GM11168 (cell line): ENCODE results near the gene CD247.

Experiments used
- in situ Hi-C: fragments of 300-500 bp; cut with MboI; formaldehyde crosslinking; loops from one replicate; pipeline ENCODE4 v1.12.0; 2022; ENCODE audit warnings: low sequenced_read_pairs; ENCODE audit not compliant: unreplicated experiment

CD247 gene

DNA sequence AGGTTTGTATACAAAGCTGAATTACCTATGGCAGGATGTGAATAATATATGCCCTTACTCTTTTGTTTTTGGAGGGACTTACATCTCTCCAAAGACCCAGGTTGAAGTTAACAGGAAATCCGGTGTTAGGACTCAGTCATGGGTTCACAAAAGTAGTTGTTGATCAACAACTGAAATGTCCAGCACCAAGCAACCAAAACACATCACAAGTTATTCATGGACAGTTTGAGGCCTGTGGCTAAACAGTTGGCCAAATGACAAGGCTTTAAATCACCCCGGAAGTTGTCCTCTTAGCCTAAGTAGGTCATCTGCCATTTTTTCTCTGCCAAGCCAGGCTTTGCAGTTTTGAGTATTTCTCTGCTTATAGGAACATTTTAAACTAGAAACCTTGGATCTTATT is 89.9 kb downstream of the CD247 start:
- in situ Hi-C loops = loop anchor here (25.0 kb wide), 1 partner anchor 516 kb away; no protein-coding TSS in a partner anchor

DNA sequence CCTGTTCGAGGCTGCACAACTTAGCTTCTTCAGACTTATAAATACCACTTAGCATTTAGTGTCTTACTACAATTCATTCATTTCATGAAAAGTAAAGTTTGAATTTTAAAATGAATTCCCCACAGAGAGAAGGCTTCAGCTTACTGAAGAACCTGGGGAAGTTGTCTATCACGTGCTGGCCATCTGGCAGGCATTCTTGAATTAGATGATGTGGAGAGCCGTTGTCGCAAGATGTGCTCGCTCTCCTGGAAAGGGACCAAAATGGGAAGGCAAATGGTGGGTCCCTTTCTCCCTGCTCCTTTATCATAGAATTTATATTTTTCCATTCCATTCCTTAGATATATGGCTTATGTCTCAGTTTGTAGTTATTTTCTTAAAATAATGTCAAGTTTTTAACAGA is 90.5 kb downstream of the CD247 start:
- in situ Hi-C loops = loop anchor here (25.0 kb wide), 1 partner anchor 516 kb away; no protein-coding TSS in a partner anchor

DNA sequence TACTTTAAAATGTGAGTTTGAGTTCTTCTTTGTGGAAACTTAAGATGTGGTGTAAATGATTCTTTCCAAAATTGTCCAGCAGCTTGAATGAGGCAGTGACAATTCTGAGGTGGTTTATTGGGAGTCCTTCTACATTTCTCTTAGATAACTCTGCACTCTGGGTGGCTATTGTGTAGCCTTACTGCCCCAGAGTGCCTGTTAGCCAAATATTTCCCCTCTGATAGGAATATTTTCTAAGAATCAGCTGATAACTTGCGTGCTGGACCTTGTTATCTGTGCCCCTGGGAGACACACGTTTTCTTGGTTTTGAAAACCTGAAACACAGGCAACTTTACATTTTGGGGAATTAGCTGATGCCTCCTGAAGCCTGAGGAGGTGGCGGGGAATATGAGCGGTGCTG is 91.6 kb downstream of the CD247 start:
- in situ Hi-C loops = loop anchor here (25.0 kb wide), 1 partner anchor 514 kb away; no protein-coding TSS in a partner anchor

DNA sequence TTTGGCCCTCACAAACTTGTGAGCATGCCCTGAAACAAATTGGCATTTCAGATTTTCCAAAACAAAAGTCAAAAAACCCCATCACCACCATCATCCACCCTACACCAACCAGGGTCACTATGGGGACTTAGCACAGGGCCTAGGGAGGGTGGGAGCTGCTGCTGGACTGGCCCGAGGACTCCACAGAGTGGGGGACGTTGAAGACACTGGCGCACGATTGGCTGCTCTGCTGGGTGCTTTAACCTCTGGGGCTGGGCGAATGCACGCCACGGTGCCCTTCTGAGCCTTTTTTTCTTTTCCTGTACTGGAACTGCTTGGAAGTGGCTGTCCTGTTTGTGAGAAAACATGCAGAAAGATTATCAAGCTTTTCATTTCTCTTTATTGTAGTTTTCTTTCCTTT is 92.8 kb downstream of the CD247 start:
- in situ Hi-C loops = loop anchor here (25.0 kb wide), 1 partner anchor 513 kb away; no protein-coding TSS in a partner anchor

DNA sequence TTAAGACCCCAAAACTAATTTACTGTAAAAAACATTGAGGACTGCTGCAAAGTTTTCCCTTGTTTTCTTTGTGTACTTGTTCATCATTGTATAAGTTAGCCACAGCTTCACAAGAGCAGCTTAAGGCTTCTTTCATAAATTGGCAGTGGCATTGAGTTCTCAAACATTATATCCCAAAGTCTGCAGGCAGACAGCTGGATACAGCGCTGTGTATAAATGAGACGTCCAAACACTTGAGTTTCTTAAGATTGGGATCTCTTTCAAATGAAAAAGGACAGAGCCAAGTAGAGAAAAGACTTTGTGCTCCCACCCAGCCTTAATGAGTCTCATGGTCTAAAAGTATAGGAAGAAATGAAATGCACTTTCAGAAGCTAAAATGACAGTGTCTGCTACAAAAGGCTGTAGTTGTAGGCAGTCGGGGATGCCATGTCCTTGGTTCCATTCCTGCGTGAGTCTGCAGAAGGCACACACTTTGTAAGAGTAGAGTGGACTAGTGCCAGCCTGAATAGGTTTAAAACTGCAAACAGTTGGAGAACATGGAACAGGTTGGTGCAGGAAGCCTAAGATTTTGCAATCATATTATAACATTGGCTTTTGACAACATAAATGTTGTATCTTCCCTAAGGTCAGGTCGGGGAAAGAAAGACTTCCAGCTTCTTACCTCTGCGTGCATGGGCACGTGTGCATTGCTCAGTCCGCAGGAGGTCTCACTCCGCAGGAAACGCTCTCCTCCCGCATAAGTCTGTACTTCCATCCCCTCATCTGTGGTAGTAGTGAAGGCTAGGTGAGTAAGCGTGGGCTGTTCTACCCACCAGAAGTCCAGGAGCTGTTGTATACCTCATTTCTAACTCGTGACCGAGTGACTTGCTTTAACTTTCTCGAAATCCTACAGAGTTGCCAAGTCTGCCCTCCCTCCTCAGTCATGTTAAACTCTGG is 94.4 kb downstream of the CD247 start:
- in situ Hi-C loops = no loop called here

DNA sequence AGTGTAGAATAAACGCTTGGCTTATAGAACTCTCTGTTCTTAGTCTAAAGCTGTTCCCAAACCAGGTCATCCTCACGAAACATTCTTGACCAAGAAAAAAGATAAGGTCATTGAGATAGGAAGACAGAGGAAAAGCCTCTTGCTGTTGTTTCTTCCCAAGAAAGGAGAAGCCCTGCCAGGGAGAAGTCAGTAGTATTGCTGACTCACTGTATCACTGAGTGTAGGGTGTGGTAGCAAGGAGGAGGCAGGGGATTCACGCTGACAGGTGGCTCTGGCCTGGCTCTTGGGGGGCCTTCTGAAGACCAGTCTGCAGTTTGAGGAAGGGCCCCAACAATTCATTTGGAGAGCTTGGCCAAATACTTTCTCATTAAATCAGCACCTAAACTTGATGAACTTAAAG is 97.8 kb downstream of the CD247 start:
- in situ Hi-C loops = no loop called here

DNA sequence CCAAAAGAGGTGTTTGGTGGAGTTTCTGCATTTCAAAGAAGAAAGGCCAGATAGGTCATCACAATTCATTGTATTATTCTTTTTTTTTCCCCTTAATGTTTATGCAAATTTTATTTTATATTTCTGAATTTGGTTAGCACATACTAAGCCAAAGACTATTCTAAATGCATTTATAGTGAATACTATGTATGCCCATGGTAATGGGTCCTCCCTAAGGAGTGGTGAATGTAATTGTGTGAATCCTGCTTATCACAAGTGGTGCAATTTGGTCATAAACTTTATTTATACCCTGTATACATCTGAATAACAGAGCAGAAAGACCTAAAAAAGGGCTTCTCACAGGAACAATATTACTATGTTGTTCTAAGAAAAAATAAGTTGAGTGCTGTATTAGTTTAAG is 99.1 kb downstream of the CD247 start:
- in situ Hi-C loops = no loop called here

DNA sequence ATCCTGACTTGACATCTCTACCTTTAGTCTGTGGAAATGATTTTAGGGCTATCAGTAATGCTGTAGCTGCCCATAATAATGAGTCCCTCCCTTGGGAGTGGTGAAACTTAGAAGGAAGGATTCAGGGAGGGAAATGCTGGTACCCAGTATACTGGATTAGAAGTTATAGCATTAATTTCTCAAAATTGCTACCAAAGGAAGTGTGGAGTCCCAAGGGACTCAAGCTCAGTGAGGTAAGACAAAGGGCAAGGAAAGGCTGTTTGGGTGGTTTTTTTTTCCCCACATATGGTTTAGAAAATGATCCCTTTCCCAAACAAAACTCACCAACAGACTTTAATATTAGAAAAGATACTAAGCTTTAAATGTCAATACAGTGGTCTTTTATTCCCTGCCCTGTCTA is 99.9 kb downstream of the CD247 start:
- in situ Hi-C loops = no loop called here

DNA sequence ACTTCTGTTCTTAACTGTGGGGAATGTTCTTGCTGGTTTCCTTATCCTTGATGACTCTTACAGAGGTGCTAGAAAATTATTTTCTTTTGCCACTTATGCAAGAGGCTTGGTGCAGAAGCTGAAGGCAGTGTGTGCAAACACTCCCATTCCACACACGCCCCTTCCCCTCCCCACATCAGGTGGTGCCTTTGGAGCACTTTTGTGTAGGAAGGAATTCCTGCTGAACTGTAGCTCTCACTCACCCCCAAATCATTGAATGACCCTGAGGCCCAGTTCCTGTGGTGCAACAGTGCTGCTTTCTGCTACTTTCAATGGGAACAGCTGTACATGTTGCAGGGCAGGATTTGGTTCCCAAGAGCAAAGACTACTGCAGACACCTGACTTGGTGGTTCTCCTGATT is 101.8 kb downstream of the CD247 start:
- in situ Hi-C loops = no loop called here

DNA sequence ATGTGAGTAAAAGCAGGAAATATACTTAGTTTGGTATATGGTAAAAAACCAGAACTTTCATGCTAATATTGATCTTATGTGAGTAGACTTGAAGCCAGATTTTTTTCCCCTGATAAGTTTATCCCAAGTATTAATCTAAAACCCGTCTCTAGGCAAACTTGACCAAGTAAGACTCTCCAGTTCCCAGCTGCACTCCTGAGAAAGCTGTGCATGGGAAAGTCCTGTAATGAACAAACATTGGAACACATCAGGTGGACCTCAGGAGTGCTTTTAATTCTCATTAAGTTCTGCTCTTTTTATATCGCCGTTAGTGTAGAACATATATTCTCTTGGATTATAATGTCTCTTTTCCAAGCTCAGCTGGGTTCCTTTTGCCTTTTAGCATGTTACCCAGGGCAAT is 105.0 kb downstream of the CD247 start:
- in situ Hi-C loops = no loop called here

DNA sequence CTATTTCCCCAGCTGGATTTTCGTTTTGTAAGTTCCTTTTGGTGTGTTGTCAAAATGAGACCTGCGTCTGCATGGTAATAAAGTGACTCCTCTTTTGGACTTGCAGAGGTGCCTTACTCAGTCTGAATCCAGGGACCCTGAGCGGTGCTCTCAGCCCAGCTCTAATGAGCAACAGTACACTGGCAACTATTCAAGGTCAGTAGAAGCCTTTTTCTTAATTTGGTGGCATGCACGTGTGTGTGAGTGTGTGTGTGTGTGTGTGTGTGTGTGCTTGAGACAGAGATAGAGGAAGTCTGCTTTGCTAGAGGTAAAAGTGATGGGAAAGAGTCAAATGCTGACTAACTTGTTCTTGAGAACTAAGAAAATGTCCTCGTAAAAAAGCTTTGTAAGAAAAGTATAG is 105.4 kb downstream of the CD247 start:
- in situ Hi-C loops = no loop called here

DNA sequence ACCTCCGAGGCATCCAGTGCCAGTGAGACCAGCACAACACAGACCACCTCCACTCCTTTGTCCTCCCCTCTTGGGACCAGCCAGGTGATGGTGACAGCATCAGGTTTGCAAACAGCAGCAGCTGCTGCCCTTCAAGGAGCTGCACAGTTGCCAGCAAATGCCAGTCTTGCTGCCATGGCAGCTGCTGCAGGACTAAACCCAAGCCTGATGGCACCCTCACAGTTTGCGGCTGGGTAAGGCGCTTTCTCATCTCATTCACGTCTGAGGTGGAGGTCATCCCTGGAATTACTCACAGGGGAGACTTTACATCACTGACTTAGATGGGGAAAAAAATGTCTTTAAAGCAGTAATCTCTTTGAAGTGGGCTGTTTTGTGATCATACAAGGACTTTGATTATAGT is 106.3 kb downstream of the CD247 start:
- in situ Hi-C loops = no loop called here

DNA sequence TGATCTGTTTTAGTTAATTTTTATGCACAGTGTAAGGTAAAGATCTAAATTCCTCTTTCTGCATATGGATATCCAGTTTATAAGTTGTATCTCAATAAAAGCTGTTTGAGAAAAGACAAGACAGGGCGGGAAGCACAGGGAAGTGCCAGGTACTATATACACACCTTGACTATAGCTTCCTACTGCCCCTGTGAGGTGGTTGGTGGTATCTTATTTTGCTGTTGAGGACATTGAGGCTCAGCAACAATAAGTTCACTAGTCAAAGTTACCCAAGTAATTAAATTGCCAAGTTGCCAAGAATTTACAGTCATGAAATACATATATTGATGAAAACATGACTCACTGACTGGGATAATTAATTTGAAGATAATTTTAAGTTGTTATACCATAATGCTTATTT is 109.1 kb downstream of the CD247 start:
- in situ Hi-C loops = no loop called here

DNA sequence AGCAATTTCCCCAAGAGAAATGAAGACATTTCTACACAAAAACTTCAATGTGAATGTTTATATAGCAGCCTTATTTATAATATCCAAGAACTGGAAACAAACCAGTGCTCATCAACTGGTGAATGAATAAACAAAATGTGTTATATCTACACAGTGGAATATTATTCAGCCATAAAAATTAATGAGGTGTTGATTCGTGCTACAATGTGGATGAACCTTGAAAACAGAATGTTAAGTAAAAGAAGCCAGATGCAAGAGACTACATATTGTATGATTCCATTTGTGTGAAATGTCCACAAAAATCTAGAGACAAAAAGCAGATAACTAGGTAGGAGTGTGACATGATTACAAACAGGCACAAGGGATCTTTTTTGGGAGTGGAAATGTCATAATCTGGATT is 110.0 kb downstream of the CD247 start:
- in situ Hi-C loops = no loop called here

DNA sequence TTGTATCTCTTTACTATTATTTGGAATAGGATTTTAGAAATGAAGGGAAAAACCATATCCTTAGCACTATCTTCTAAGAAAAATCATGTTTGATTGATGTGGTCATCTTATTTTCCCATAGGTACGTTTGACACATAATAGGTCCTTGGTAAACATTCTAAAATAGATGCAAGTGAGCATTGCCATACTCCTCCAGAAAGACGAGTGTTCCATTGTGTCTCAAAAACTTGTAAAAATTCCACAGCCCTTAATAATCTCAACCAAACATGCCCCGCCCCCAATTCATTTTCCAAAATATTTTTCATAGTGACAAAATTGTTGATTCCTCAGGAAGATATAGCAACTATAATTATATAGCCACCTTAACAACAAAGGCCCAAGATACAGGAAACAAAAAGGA is 113.4 kb downstream of the CD247 start:
- in situ Hi-C loops = no loop called here

DNA sequence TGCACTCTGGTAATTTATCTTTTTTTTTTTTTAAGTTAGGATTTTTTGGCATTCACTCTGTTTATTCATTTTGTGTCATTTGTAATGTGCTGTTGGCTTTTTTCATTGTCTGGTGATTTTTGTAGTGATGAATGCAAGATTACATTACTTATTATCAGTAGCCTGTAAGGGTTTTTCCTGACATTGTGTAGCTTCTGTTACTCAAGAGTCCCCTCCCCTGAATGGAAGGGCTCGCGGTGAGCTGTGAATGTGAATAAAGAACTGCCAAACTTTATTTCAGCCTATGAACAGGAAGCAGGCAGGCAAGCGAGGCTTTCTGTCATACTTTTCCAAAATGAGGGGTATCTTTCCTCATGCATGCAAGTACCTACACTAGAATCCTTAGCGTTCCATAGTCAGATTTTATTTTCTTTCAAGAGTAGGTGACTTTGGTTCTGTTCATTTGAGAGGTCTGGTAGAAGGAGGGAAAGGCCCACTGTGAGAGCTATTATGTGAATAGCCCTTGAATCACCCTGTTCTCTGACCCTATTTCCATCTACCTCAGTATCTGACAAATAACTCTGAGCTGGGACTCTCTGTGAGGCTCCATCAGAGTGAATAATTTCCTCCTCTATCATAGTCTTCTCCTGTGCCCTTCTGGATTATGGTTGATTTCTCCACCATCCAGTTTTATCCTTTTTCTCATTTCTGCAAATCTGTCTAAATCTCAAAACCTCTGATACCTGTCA is 114.0 kb downstream of the CD247 start:
- in situ Hi-C loops = no loop called here

DNA sequence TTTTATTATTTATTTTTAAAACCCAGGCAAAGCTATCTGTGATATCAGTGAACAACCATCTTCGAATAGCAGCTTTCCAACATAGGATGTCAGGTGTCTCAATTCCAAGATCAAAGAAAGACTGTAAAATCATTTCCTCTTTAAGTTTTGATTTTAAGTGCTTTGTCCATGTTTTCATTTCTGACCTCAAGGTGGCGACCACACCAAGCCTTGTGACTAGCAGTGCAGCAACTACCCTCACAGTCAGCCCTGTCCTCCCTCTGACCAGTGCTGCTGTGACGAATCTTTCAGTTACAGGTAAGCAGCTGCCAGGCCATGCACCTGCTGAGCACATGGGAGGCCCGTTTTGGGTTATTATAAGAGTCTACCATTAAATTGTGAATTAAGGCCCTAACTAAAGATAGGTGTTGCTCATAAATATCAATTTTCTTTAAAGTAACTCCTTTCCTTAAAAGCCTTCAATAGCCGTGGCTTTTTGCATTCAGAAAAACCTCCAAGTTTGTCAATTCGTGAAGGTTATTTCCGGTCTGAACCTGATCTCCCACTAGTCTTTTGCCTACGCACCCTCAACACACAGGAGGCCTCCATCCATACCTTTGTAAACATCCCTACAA is 117.0 kb downstream of the CD247 start:
- in situ Hi-C loops = no loop called here

DNA sequence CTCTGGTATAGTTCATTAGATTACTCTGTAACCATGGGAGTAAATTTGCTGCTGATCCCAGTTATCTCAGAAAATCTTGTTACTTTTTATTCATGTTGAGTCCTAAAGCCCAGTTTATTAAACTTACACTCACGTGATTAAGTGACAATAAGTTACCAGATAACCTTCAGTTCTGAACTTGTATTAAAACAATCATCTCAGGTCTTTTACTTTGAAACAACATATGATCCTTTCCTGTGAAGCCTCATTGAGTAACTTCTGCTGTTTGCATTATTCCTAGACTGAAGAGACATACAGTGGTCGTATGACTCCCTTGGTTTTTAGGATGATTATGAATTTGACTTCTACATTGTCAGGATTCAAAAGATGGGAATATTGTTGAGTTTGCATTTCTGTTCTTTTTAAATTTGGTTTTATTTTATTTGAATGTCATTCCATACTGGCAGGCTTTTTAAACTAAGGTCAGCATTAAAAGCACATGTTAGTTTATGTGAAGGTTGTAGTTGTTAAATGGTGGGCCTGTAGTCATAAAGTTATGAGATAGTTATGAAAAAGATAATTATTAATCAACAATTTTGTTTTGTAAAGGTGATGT is 117.9 kb downstream of the CD247 start:
- in situ Hi-C loops = no loop called here

DNA sequence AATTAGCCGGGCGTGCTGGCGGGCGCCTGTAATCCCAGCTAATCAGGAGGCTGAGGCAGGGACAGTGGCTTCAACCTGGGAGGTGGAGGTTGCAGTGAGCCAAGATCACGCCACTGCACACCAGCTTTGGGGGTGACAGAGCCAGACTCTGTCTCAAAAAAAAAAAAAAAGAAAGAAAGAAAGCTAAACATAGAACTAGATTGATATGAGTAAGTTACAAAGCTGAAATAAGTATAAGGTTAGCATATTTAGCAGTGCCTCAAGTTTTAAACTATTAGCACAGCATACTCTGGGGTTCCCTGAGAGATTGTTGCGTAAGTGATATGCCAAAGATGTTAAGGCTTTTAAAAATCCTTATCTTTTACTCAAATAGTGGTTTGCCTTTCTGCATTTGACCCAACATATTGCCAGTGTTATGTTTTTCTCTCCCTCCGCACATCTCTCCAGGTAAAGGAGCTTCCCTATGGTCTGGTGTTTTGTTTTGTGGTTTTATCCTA is 126.1 kb downstream of the CD247 start:
- in situ Hi-C loops = no loop called here

DNA sequence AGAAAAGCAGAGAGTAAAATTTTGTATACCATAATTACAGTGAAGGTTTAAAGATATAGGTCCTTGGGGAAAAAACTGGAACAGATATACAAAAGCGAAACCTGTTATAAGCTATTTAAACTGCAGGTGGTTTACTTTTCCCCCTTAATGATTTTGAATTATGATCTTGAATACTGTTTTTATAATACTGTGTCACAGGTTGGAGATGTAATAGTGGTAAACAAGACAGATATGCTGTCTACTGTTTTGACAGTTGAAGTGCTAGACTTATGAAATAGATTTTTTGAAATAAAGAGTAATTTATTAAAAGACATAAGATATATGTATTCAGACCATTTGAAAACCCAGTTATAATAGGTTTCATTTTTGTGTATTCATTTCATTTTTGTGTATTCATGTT is 129.4 kb downstream of the CD247 start:
- in situ Hi-C loops = no loop called here
